Measurements from ENCODE around the gene POU6F2. TPM values are rescaled to one million over a fixed set of nuclear protein-coding genes. Genes with fewer than 3 reads are reported as not detected.

Gene POU6F2
- polyA plus RNA-seq, 2 of the 4 experiments (the other 2 are of a cell fraction): not detected

DNA sequence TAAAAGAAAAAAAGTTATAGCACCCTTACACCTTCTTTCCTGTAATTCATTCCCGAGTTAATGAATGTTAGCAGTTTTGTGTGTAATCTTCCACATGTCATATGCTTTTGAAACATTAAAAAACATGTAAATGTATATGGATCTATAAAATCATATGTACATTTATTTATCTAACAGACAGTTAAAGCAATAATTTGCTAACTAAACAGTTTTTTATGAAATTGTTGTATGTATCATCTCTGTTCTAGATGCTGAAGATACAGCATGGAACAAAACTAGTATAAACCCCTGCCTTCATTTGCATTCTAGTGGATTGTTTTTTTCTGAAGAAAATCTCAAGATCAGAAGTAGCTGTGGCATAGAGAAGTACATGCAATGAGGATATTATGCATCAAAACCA, 165.0 kb downstream of the POU6F2 start:
- Histone ChIP-seq H3K9me3 (no peaks in the 10 kb centered on the region), H3K4me3 (no peak overlapping the region), H3K4me2 (no peak overlapping the region), H3K4me1 (no peaks in the 10 kb centered on the region), H3K27ac (no peak overlapping the region)
- CTCF ChIA-PET: no interaction called here
- DNase-seq (ENCODE audit: low read depth in 1 of 2, low spot score in 1 of 2) (no peak), ATAC-seq (no peak), FAIRE-seq (no peak)
- TF ChIP-seq RCOR1 (IDR thresholded peaks at IDR 0.05; ENCODE audit: low read depth, low read length) (no peak), MAFK (IDR thresholded peaks at IDR 0.05; ENCODE audit: partially characterized antibody) (peak; percentile 64)
- POLR2A ChIA-PET: interaction anchor here (0.7 kb wide), 1 partner anchor 233 kb away, joined by 3 read pairs; the partner anchor contains the start of gene VPS41
- WGBS (ENCODE audit: missing lambda C conversion rate): 2% methylated on average over 1 of the region's 1 CpG

GRCh38 chr7:39144420-39144819, 166.7 kb downstream of the POU6F2 start:
- Histone ChIP-seq H3K9me3 (no peaks in the 10 kb centered on the region), H3K4me1 (no peaks in the 10 kb centered on the region), H3K27ac (no peak overlapping the region), H3K4me2 (no peak overlapping the region), H3K4me3 (no peak overlapping the region)
- DNase-seq (ENCODE audit: low read depth in 1 of 2, low spot score in 1 of 2) (no peak), ATAC-seq (no peak), FAIRE-seq (no peak)
- no peak for TF ChIP-seq POLR2A (IDR thresholded peaks at IDR 0.05; ENCODE audit: low read length)
- TF ChIP-seq ZSCAN20 (CRISPR knock-in tag; IDR thresholded peaks at IDR 0.05): no peak
- TF ChIP-seq FOXS1 (CRISPR knock-in tag; IDR thresholded peaks at IDR 0.05): no peak
- TF ChIP-seq, protein P1, sequence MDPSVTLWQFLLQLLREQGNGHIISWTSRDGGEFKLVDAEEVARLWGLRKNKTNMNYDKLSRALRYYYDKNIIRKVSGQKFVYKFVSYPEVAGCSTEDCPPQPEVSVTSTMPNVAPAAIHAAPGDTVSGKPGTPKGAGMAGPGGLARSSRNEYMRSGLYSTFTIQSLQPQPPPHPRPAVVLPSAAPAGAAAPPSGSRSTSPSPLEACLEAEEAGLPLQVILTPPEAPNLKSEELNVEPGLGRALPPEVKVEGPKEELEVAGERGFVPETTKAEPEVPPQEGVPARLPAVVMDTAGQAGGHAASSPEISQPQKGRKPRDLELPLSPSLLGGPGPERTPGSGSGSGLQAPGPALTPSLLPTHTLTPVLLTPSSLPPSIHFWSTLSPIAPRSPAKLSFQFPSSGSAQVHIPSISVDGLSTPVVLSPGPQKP (IDR thresholded peaks at IDR 0.05; ENCODE audit: low read depth, low read length): no peak
- no peak for TF ChIP-seq EHMT2 (IDR thresholded peaks at IDR 0.05; ENCODE audit: low read depth)
- no peak for TF ChIP-seq HEYL (CRISPR knock-in tag; IDR thresholded peaks at IDR 0.05)
- no peak for TF ChIP-seq MYC (IDR thresholded peaks at IDR 0.05; ENCODE audit: borderline replicate concordance, low read length)
- TF ChIP-seq TFCP2L1 (CRISPR knock-in tag; IDR thresholded peaks at IDR 0.05): no peak
- no peak for TF ChIP-seq ZNF302 (CRISPR knock-in tag; IDR thresholded peaks at IDR 0.05)
- TF ChIP-seq, protein P2, sequence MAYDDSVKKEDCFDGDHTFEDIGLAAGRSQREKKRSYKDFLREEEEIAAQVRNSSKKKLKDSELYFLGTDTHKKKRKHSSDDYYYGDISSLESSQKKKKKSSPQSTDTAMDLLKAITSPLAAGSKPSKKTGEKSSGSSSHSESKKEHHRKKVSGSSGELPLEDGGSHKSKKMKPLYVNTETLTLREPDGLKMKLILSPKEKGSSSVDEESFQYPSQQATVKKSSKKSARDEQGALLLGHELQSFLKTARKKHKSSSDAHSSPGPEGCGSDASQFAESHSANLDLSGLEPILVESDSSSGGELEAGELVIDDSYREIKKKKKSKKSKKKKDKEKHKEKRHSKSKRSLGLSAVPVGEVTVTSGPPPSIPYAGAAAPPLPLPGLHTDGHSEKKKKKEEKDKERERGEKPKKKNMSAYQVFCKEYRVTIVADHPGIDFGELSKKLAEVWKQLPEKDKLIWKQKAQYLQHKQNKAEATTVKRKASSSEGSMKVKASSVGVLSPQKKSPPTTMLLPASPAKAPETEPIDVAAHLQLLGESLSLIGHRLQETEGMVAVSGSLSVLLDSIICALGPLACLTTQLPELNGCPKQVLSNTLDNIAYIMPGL (CRISPR knock-in tag; IDR thresholded peaks at IDR 0.05; ENCODE audit: borderline replicate concordance): no peak
- ChIA-PET POLR2A (no interaction called here), CTCF (no interaction called here)
- 0% methylated on average over 1 of the region's 1 CpG for WGBS (ENCODE audit: missing lambda C conversion rate)

DNA sequence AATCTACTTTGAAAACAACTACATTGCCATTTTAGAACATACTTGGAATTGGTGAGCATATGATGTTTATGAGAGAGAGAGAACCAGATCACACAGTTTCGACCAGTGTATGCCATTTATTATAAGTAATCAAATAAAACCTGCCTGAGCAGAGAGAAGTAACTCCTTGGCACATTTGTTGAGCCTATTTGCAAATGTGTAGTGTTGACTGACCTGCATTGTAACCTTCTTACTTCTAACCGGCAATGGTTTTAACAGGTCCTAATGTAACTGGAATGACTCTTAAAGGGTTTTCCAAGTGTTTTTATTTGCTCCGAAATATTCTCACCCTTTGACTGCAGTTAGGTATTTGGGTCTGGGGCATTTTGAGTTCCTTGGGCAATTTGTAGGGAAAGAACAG, 167.6 kb downstream of the POU6F2 start:
- H3K4me2 ChIP-seq: no peak overlapping the region
- no peak for DNase-seq (ENCODE audit: low read depth in 1 of 2, low spot score in 1 of 2)
- H3K4me1 ChIP-seq: no peaks in the 10 kb centered on the region
- POLR2A ChIA-PET: no interaction called here
- FAIRE-seq: no peak
- no peaks in the 10 kb centered on the region for H3K9me3 ChIP-seq
- WGBS (ENCODE audit: missing lambda C conversion rate): 28% methylated on average over 3 of the region's 3 CpGs
- CTCF ChIA-PET: no interaction called here
- ATAC-seq: no peak
- no peak overlapping the region for H3K4me3 ChIP-seq
- TF ChIP-seq, protein P3, sequence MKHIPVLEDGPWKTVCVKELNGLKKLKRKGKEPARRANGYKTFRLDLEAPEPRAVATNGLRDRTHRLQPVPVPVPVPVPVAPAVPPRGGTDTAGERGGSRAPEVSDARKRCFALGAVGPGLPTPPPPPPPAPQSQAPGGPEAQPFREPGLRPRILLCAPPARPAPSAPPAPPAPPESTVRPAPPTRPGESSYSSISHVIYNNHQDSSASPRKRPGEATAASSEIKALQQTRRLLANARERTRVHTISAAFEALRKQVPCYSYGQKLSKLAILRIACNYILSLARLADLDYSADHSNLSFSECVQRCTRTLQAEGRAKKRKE (CRISPR knock-in tag; IDR thresholded peaks at IDR 0.05; ENCODE audit: low read depth): no peak
- TF ChIP-seq HDAC2 (IDR thresholded peaks at IDR 0.05) (no peak), ZSCAN20 (CRISPR knock-in tag; IDR thresholded peaks at IDR 0.05) (no peak), TP53 (CRISPR knock-in tag; IDR thresholded peaks at IDR 0.05) (no peak), CEBPB (IDR thresholded peaks at IDR 0.05) (no peak), RNF2 (IDR thresholded peaks at IDR 0.05; ENCODE audit: borderline replicate concordance, low read depth) (no peak), ZFP36 (IDR thresholded peaks at IDR 0.05; ENCODE audit: borderline replicate concordance, partially characterized antibody) (no peak), EP300 (IDR thresholded peaks at IDR 0.05) (no peak), SMC3 (IDR thresholded peaks at IDR 0.05) (no peak), FOXS1 (CRISPR knock-in tag; IDR thresholded peaks at IDR 0.05) (no peak), RAD21 (conservative IDR thresholded peaks at IDR 0.05 in 1 of 2, IDR thresholded peaks at IDR 0.05 in 1 of 2) (no peak), JUN (IDR thresholded peaks at IDR 0.05) (no peak), POLR2AphosphoS2 (conservative IDR thresholded peaks at IDR 0.05; ENCODE audit: low read length) (no peak), POLR2A (IDR thresholded peaks at IDR 0.05; ENCODE audit: low read length) (no peak), NR3C1 (IDR thresholded peaks at IDR 0.05) (no peak), ZNF302 (CRISPR knock-in tag; IDR thresholded peaks at IDR 0.05) (no peak), KDM5A (IDR thresholded peaks at IDR 0.05) (no peak), EHMT2 (IDR thresholded peaks at IDR 0.05; ENCODE audit: low read depth) (no peak)
- TF ChIP-seq, protein P2 (CRISPR knock-in tag; IDR thresholded peaks at IDR 0.05; ENCODE audit: borderline replicate concordance): no peak
- TF ChIP-seq, protein P4, sequence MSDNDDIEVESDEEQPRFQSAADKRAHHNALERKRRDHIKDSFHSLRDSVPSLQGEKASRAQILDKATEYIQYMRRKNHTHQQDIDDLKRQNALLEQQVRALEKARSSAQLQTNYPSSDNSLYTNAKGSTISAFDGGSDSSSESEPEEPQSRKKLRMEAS (IDR thresholded peaks at IDR 0.05): no peak
- H3K27ac ChIP-seq: no peak overlapping the region
